Central memory CD4-positive, alpha-beta T cell (primary cell): ENCODE data around the gene PSENEN.
"Not testable (repeated sequence)": the region's sequence is repeated elsewhere in the genome, so short reads cannot be mapped to it uniquely, and the experiment has no call there.

Experiments used
- DNase-seq: peaks from one replicate; pipeline ENCODE4 v3.0.0; 2022

The PSENEN gene

DNA sequence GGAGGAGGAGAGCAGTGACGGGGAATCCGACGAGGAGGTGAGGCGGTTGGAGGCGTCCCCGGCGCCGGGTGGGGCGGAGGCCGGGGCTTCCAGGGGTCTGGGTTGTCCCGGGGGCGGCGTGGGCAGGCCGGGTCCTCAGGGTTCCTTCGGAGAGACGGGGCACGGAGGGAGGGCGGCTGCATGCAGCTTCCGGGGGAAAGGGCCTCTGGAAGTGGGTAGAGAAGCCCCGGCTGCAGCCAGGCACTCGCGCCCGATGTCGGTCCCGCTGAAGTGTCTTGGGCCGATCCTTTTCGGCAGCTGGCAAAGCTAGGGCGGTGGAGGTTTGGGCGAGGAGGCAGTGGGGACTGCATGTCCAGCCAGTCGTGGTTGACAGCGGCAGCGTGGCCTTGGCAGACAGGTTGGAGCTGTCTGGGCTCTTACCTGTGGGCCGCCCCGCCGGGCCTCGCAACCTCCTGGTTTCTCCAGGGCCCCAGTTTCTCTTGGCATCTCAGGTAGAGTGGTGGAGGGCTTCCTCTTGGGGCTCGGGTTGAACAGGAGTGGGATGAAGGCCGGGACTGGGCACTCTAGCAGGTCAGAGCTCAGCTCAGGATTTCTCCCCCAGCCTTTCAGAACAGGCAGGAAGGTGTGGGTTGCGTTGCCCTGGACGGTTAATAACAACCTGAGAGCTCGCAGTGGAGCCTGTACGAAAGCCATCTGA lies 27.0 kb upstream of the PSENEN start:
- DNase-seq = peak; percentile 42

DNA sequence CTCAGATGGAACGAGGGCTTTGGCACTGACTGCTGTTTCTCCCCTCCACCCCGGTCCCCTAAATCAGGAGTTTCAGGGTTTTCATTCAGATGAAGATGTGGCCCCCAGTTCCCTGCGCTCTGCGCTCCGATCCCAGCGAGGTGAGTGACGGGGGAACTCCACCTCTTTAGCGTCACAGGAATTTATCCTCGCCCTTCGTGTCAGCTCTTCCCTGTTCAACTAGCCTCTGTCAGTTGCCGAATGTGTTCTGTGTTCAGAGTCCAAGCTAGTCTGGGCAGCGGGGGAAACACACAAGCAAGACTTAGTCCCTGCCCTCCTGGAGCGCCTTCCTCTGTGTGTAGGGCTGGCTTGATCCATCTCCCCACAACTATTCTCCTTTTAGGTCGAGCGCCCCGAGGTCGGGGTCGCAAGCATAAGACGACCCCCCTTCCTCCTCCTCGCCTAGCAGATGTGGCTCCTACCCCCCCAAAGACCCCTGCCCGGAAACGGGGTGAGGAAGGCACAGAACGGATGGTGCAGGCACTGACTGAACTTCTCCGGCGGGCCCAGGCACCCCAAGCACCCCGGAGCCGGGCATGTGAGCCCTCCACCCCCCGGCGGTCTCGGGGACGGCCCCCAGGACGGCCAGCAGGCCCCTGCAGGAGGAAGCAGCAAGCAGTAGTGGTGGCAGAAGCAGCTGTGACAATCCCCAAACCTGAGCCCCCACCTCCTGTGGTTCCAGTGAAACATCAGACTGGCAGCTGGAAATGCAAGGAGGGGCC lies 25.9 kb upstream of the PSENEN start:
- DNase-seq = no peak

DNA sequence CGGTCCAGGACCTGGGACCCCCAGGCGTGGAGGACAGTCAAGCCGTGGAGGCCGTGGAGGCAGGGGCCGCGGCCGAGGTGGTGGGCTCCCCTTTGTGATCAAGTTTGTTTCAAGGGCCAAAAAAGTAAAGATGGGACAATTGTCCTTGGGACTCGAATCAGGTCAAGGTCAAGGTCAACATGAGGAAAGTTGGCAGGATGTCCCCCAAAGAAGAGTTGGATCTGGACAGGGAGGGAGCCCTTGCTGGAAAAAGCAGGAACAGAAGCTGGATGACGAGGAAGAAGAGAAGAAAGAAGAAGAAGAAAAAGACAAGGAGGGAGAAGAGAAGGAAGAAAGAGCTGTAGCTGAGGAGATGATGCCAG lies 25.3 kb upstream of the PSENEN start:
- no peak for DNase-seq

DNA sequence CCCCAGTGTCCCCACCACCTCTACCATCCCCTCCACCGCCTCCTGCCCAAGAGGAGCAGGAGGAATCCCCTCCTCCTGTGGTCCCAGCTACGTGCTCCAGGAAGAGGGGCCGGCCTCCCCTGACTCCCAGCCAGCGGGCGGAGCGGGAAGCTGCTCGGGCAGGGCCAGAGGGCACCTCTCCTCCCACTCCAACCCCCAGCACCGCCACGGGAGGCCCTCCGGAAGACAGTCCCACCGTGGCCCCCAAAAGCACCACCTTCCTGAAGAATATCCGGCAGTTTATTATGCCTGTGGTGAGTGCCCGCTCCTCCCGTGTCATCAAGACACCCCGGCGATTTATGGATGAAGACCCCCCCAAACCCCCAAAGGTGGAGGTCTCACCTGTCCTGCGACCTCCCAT lies 24.8 kb upstream of the PSENEN start:
- no peak for DNase-seq

DNA sequence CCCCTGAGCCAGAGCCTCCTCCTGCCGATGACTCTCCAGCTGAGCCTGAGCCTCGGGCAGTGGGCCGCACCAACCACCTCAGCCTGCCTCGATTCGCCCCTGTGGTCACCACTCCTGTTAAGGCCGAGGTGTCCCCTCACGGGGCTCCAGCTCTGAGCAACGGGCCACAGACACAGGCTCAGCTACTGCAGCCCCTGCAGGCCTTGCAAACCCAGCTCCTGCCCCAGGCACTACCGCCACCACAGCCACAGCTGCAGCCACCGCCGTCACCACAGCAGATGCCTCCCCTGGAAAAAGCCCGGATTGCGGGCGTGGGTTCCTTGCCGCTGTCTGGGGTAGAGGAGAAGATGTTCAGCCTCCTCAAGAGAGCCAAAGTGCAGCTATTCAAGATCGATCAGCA lies 24.1 kb upstream of the PSENEN start:
- no peak for DNase-seq

DNA sequence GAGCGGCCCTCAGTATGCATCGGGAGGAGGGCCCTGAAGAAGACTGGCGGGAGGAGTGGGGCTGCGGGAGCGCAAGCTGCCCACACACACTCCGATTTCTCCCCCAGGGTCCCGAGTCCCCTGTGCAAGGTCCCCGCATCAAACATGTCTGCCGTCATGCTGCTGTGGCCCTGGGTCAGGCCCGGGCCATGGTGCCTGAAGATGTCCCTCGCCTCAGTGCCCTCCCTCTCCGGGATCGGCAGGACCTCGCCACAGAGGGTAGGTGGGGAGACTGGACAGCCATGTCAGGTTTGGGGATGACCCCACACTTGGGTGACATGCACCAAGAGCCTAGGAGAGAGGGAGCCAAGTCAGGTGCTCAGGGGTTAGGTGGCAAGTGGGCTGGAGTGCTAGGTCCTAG lies 23.0 kb upstream of the PSENEN start:
- no peak for DNase-seq

DNA sequence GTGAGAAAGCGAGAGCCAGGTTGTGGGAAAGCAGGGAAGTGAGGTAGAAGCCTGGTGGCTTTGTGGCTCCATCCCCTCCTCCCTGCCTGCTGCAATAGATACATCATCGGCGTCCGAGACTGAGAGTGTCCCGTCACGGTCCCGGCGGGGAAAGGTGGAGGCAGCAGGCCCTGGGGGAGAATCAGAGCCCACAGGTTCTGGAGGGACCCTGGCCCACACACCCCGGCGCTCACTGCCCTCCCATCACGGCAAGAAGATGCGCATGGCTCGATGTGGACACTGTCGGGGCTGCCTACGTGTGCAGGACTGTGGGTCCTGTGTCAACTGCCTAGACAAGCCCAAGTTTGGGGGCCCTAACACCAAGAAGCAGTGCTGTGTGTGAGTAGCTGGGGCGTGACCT lies 22.6 kb upstream of the PSENEN start:
- no peak for DNase-seq

DNA sequence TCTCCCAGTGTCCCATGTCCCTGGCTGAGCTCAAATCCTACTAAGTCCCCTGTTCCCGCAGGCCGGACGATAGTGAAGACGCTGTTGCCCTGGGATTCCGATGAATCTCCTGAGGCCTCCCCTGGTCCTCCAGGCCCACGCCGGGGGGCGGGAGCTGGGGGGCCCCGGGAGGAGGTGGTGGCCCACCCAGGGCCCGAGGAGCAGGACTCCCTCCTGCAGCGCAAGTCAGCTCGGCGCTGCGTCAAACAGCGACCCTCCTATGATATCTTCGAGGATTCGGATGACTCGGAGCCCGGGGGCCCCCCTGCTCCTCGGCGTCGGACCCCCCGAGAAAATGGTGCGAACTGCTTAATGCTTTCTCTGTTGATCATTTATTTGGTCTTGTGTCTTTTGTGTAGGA lies 21.8 kb upstream of the PSENEN start:
- DNase-seq = no peak

DNA sequence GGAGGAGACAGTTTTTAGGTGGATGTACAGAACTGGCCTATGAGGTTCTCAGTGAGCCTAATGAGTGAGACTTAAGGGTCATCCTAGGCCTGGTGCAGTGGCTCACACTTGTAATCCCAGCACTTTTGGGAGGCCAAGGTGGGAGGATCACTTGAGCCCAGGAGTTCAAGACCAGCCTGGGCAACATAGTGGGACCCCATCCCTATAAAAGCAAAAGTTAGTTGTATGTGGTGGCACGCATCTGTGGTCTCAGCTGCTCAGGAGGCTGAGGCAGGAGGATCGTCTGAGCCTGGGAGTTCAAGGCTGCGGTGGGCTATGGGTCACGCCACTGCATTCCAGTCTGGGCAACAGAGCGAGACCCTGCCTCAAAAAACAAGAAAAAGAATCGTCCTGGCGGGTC lies 21.3 kb upstream of the PSENEN start:
- not testable (repeated sequence) for DNase-seq

DNA sequence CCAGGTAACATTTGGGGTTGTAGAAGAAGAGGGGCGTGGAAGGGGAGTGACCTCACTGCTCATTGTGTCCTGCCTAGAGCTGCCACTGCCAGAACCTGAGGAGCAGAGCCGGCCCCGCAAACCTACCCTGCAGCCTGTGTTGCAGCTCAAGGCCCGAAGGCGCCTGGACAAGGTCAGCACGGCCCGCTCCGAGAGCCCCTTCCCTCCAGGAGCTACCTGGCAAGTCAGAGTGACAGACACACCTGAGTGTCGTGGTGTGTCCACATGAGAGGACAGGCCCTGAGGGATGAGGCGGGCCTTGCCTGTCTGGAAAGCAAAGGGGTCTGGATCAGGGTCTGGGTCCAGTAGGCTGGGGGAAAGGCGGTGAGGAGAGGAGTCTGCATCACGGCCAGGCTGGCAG lies 20.9 kb upstream of the PSENEN start:
- DNase-seq = no peak

DNA sequence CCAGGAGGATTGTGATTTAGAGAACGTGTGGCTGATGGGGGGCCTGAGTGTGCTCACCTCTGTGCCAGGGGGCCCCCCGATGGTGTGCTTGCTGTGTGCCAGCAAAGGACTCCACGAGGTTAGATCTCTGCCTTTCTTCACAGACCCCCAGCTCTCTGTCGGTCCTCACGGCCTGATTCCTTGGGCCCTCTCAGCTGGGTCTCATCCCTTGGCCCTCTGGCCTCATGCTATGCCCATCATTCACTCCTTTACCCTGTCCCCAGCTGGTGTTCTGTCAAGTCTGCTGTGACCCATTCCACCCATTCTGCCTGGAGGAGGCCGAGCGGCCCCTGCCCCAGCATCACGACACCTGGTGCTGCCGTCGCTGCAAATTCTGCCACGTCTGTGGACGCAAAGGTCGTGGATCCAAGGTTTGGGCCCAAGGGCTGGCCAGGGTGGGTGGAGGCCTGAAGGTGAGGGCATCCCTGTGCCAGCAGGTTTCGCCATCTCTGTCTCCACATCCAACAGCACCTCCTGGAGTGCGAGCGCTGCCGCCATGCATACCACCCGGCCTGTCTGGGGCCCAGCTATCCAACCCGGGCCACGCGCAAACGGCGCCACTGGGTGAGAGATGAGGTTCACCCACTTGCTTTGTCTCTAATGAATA lies 20.1 kb upstream of the PSENEN start:
- DNase-seq = no peak

DNA sequence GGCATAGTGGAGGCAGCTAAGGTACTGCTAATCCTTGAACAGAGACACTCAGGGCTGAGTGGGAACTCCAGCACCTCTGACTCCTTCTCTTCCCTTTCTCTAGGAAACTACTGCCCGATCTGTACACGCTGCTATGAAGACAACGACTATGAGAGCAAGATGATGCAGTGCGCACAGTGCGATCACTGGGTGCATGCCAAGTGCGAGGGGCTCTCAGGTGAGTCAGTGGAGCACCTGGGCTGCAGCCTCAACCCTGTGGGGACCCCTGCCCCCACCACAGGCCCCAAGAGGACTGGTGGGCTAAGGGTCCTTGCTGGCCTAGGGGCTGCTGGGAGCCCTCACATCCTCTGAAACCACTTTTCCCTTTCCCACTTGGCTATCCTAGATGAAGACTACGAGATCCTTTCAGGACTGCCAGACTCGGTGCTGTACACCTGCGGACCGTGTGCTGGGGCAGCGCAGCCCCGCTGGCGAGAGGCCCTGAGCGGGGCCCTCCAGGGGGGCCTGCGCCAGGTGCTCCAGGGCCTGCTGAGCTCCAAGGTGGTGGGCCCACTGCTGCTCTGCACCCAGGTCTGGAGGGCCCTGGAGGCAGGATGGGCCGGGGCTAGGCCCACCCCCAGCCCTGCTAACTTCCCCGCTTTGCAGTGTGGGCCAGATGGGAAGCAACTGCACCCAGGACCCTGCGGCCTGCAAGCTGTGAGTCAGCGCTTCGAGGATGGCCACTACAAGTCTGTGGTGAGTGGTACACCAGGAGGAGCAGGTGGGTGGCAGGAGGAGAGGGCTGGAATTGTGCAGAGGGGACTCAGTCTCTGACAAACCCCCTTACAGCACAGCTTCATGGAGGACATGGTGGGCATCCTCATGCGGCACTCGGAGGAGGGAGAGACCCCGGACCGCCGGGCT lies 18.1 kb upstream of the PSENEN start:
- DNase-seq = no peak

DNA sequence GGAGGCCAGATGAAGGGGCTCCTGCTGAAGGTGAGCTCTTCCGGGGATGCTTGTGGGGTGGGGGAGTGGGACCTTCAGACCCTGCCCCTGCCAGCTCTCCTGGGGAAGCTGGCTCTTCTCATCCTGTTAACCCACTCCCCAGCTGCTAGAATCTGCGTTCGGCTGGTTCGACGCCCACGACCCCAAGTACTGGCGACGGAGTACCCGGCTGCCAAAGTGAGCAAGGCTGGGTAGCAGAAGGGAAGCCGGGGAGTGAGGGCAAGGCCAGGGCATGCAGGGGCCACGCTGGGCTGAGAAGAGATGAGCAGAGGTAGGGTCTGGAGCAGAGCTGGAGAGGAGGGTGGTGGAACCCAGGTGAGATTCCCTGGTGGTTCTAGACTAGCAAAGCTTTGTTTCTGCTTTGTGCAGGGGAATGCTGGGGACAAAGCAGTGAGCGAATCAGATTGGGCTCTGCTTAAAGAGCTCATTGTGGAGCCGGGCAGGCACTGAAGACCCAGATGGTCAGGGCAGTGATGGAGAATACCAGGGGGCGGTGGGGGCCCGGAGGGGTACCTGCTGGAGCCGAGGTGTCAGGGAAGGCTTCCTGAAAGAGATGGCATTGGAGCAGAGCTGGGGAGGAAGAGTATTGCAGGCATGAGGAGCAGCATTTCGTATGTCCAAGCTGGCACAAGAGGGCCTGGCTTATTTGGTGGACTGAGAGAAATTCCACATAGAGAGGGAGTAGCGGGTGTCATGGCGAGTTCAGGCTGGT lies 17.3 kb upstream of the PSENEN start:
- no peak for DNase-seq

DNA sequence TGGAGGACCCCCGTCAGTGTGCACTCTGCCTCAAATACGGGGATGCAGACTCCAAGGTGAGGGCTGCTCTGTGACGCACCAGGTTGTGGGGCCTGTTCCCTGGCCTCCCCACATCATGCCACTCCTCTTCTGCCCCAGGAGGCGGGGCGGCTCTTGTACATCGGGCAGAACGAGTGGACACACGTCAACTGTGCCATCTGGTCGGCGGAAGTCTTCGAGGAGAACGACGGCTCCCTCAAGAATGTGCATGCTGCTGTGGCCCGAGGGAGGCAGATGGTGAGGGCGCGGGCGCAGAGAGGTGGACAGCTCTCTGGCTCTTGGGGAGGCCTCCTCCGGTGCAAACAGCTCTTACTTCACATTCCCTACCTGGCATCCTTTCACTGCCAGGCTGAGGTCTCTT lies 16.4 kb upstream of the PSENEN start:
- DNase-seq = no peak

DNA sequence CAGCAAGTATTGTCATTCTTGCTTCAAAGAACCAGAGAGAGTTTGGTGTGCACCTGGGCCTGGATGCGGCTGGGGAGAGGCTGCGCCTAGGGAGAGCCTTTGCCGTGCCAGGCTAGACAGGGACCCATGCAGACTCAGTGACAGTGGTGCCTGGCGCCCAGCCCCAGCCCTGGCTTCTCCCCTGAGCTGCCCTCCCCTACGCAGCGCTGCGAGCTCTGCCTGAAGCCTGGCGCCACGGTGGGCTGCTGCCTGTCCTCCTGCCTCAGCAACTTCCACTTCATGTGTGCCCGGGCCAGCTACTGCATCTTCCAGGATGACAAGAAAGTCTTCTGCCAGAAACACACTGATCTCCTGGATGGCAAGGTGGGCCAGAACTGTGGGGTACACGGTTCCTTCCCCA lies 15.7 kb upstream of the PSENEN start:
- DNase-seq = no peak

DNA sequence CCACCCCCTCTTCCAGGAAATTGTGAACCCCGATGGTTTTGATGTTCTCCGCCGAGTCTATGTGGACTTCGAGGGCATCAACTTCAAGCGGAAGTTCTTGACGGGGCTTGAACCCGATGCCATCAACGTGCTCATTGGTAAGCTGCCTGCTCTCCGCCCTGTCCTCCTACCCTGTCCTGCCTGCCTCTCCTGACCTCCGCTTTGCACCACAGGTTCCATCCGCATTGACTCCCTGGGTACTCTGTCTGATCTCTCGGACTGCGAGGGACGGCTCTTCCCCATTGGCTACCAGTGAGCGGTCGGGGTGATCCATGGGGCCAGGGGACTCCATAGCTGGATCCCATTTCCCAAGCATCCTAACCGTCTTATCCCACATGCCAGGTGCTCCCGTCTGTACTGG lies 15.1 kb upstream of the PSENEN start:
- no peak for DNase-seq

DNA sequence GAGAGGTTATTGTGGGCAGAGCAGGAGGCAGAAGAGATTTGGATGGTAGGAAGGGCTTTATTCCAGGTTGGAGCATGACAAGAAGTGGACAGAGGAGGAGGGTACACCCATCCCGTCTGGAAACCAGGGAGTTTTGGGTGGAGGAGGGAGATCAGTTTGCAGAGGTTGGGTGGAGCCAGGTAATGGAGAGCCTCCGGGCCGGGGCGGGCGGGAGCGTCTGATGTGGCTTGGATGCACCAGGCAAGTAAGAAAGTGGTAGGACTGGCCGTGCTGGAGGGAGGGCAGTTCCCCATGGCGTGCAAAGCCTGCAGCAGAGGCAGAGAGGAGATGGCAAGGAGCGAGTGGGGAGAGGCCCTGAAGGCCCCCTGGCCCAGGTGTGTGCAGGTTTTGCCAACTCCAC lies 14.1 kb upstream of the PSENEN start:
- DNase-seq = no peak

DNA sequence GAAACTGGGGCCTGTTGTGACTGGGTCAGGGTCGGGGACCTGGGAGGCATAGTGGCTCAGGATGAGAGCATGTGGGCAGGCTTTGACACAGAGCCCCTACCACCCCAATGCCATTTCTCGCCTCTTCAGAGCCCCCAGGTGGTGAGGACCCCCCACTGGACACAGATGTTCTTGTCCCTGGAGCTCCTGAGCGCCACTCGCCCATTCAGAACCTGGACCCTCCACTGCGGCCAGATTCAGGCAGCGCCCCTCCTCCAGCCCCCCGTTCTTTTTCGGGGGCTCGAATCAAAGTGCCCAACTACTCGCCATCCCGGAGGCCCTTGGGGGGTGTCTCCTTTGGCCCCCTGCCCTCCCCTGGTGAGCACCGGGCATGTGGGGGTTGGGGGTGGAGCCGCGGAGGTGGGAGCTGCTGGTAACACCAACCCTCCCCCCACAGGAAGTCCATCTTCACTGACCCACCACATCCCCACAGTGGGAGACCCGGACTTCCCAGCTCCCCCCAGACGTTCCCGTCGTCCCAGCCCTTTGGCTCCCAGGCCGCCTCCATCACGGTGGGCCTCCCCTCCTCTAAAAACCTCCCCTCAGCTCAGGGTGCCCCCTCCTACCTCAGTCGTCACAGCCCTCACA lies 13.6 kb upstream of the PSENEN start:
- DNase-seq = no peak

DNA sequence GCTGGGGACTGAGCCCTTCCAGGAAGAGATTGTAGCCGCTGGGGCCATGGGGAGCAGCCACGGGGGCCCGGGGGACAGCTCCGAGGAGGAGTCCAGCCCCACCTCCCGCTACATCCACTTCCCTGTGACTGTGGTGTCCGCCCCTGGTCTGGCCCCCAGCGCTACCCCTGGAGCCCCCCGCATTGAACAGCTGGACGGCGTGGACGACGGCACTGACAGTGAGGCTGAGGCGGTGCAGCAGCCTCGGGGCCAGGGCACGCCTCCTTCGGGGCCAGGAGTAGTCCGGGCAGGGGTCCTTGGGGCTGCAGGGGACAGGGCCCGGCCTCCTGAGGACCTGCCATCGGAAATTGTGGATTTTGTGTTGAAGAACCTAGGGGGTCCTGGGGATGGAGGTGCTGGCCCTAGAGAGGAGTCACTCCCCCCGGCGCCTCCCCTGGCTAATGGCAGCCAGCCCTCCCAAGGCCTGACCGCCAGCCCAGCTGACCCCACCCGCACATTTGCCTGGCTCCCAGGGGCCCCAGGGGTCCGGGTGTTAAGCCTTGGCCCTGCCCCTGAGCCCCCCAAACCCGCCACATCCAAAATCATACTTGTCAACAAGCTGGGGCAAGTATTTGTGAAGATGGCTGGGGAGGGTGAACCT lies 12.8 kb upstream of the PSENEN start:
- no peak for DNase-seq

DNA sequence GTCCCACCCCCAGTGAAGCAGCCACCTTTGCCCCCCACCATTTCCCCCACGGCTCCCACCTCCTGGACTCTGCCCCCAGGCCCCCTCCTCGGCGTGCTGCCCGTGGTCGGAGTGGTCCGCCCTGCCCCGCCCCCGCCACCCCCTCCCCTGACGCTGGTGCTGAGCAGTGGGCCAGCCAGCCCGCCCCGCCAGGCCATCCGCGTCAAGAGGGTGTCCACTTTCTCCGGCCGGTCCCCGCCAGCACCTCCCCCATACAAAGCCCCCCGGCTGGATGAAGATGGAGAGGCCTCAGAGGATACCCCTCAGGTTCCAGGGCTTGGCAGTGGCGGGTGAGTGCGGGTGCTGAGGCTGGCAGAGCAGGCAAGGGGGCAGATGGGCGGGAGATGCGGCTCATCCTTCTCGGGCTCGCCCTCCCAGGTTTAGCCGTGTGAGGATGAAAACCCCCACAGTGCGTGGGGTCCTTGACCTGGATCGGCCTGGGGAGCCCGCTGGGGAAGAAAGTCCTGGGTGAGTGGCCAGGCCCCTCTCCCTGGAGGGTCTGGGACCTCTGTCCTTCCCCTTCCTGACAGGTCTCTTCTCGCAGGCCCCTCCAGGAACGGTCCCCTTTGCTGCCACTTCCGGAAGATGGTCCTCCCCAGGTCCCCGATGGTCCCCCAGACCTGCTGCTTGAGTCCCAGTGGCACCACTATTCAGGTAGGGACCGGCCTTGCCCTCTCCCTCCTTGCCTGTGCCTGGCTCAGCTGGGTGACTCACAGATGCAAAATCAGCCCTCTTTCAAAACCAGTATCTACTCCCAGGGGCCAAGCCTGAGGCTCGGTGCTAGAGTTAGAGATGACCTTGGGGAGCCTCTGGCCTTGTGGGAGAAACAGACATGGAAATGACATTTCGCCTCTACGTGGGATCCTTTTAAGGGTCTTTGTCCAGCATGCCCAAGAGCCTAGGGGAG lies 12.0 kb upstream of the PSENEN start:
- DNase-seq = no peak
